HepG2 (cell line): ENCODE measurements around the gene NLGN2. TPM values are rescaled to one million over a fixed set of nuclear protein-coding genes. Genes with fewer than 3 reads are reported as not detected.

Source experiments
- CEBPG ChIP-seq: IDR thresholded peaks from 2 replicates; pipeline ENCODE4 v1.6.1; 2016
- HNF1B ChIP-seq: sonication (generic); formaldehyde crosslinking; IDR thresholded peaks from 2 replicates; pipeline ENCODE4 v1.5.1; 2020; ENCODE audit warnings: mild to moderate bottlenecking, moderate library complexity, missing genetic modification reagents
- KLF6 ChIP-seq: IDR thresholded peaks from 2 replicates; pipeline ENCODE4 v1.8.0; 2016; ENCODE audit warnings: missing biosample characterization, missing genetic modification reagents
- LBX2 ChIP-seq: sonication (generic); formaldehyde crosslinking; IDR thresholded peaks from 2 replicates; pipeline ENCODE4 v1.5.0; 2020; ENCODE audit warnings: missing genetic modification reagents, mild to moderate bottlenecking, borderline replicate concordance
- PHF20 ChIP-seq: sonication (generic); formaldehyde crosslinking; IDR thresholded peaks from 2 replicates; pipeline ENCODE4 v1.5.0; 2020; ENCODE audit warnings: mild to moderate bottlenecking, missing genetic modification reagents
- PRDM10 ChIP-seq: sonication (generic); formaldehyde crosslinking; IDR thresholded peaks from 2 replicates; pipeline ENCODE4 v1.4.0; 2020; ENCODE audit warnings: low read depth, missing genetic modification reagents
- SRY ChIP-seq: sonication (generic); formaldehyde crosslinking; IDR thresholded peaks from 2 replicates; pipeline ENCODE4 v1.8.0; 2022; ENCODE audit warnings: mild to moderate bottlenecking, missing genetic modification reagents
- TAF1 ChIP-seq: sonication (generic); formaldehyde crosslinking; IDR thresholded peaks from 2 replicates; pipeline ENCODE4 v1.4.0; 2020; ENCODE audit warnings: missing genetic modification reagents
- ZBED4 ChIP-seq: sonication (generic); formaldehyde crosslinking; IDR thresholded peaks from 2 replicates; pipeline ENCODE4 v1.4.0; 2020; ENCODE audit warnings: missing genetic modification reagents, borderline replicate concordance
- ZBTB10 ChIP-seq: sonication (generic); formaldehyde crosslinking; IDR thresholded peaks from 2 replicates; pipeline ENCODE4 v1.4.0; 2020; ENCODE audit warnings: missing genetic modification reagents, borderline replicate concordance
- ZBTB26 ChIP-seq: IDR thresholded peaks from 2 replicates; pipeline ENCODE4 v1.6.1; 2016; ENCODE audit warnings: missing compliant biosample characterization, missing genetic modification reagents, borderline replicate concordance
- ZFX ChIP-seq: sonication (generic); formaldehyde crosslinking; IDR thresholded peaks from 2 replicates; pipeline ENCODE4 v1.4.0; 2020; ENCODE audit warnings: mild to moderate bottlenecking, low read depth, missing genetic modification reagents, moderate library complexity
- polyA plus RNA-seq, 8 experiments: library from polyadenylated mRNA; depleted of rRNA in 3 of 8; stranded (reverse) in 7 of 8; unstranded in 1 of 8; fragments of >200 nt; fragmentation: Illumina TruSeq in 4 of 8; extraction: Trizol in 4 of 8; gene quantifications; 2 replicates each; pipeline versions ENCODE4 v1.2.1 to v1.2.3, GENCODE V29; 2011 to 2016; ENCODE audit warnings: low read depth in 4 of 8, missing spikeins in 1 of 8, mixed read lengths in 1 of 8; ENCODE audit not compliant: insufficient read depth in 1 of 8
- total RNA-seq, 5 experiments: library from RNA; depleted of rRNA; stranded (reverse); fragments of >200 nt; fragmentation: Illumina TruSeq; extraction: Trizol; gene quantifications; 2 replicates each; pipeline ENCODE4 v1.2.3, GENCODE V29; 2016; ENCODE audit warnings: low read depth in 1 of 5

NLGN2 gene
- total and polyA plus RNA-seq, 2 of the 13 experiments (the other 11 are each of a cell fraction or from before 2014, with no cell fraction given): 1.9 to 11.0 TPM

GRCh38 chr17:7440113-7440833 is 32.6 kb downstream of the NLGN2 start (continued):
- TF ChIP-seq PRDM10 (CRISPR knock-in tag): peak; percentile 98
- TF ChIP-seq ZFX (CRISPR knock-in tag): peak; percentile 34
- 0 out of 2 replicates have a peak, but pooled peaks have one; percentile 1 for TF ChIP-seq PHF20 (CRISPR knock-in tag)
- no peak for TF ChIP-seq KLF6 (CRISPR knock-in tag)
- TF ChIP-seq CEBPG (CRISPR knock-in tag): 0 out of 2 replicates have a peak, but pooled peaks have one; percentile 3
- no peak for TF ChIP-seq ZBED4
- TF ChIP-seq TAF1 (CRISPR knock-in tag): peak; percentile 10; the same call in 1 of the 2 replicates
- 0 out of 2 replicates have a peak, but pooled peaks have one; percentile 57 for TF ChIP-seq SRY (CRISPR knock-in tag)
- no peak; the same call in 1 of the 2 replicates for TF ChIP-seq ZBTB10 (CRISPR knock-in tag)
- TF ChIP-seq ZBTB26 (CRISPR knock-in tag): 0 out of 2 replicates have a peak, but pooled peaks have one; percentile 19
- TF ChIP-seq LBX2 (CRISPR knock-in tag): peak; percentile 25; the same call in 1 of the 2 replicates
- TF ChIP-seq HNF1B (CRISPR knock-in tag): 0 out of 2 replicates have a peak, but pooled peaks have one; percentile 30
